Kidney (tissue), 14 donors: Measurements from ENCODE around the gene CHRNB2. TPM values are rescaled to one million over a fixed set of nuclear protein-coding genes. Genes with fewer than 3 reads are reported as not detected.
"Not testable (repeated sequence)": the region's sequence is repeated elsewhere in the genome, so short reads cannot be mapped to it uniquely, and the experiment has no call there.

Source experiments
- DNase-seq, 5 donors: peaks; one replicate each; pipeline ENCODE4 v3.0.0-alpha.2; 2013 to 2020
- FAIRE-seq: peaks from 2 replicates; lab custom pipeline; 2012; peaks lifted over from hg19 to GRCh38; lab: Jason Lieb, UNC
- H3K27ac ChIP-seq, 2 donors: one replicate each; pipeline ENCODE4 v1.7.0; 2013; ENCODE audit warnings: low read depth in 2 of 2, low read length in 2 of 2, inconsistent platforms in 1 of 2
- H3K27me3 ChIP-seq: one replicate; pipeline ENCODE4 v1.7.1; 2013; ENCODE audit warnings: low read length, inconsistent platforms; ENCODE audit not compliant: control insufficient read depth, insufficient read depth
- H3K36me3 ChIP-seq, 3 donors: one replicate each; pipeline versions ENCODE4 v1.7.0 to v1.7.1; 2013; ENCODE audit warnings: low read length in 3 of 3, control low read depth in 1 of 3, inconsistent platforms in 1 of 3; ENCODE audit not compliant: insufficient read depth in 3 of 3, control insufficient read depth in 2 of 3
- H3K4me1 ChIP-seq, 3 donors: one replicate each; pipeline versions ENCODE4 v1.7.0 to v1.7.1; 2013; ENCODE audit warnings: low read length in 3 of 3, inconsistent platforms in 1 of 3, low read depth in 1 of 3; ENCODE audit not compliant: control insufficient read depth in 2 of 3, insufficient read depth in 2 of 3
- H3K4me3 ChIP-seq, 3 donors: one replicate each; pipeline versions ENCODE4 v1.7.0 to v1.8.1; 2013; ENCODE audit warnings: low read length in 3 of 3, control low read depth in 1 of 3, inconsistent platforms in 1 of 3
- H3K9ac ChIP-seq, 3 donors: one replicate each; pipeline versions ENCODE4 v1.7.0 to v1.7.1; 2013; ENCODE audit warnings: low read length in 3 of 3, control low read depth in 1 of 3, inconsistent platforms in 1 of 3
- H3K9me3 ChIP-seq, 3 donors: one replicate each; pipeline versions ENCODE4 v1.7.0 to v1.7.1; 2013; ENCODE audit warnings: low read length in 3 of 3, control low read depth in 1 of 3, inconsistent platforms in 1 of 3; ENCODE audit not compliant: control insufficient read depth in 2 of 3, insufficient read depth in 1 of 3
- intact Hi-C: fragments of 100-400 bp; cut with DNase I; formaldehyde crosslinking; loops from one replicate; pipeline ENCODE4 v1.11.1; 2022
- polyA plus RNA-seq: library from polyadenylated mRNA; stranded (reverse); fragments of 350-450 nt; fragmentation: Illumina TruSeq; extraction: RNeasy Lipid Tissue Mini Kit (QIAGEN cat#74804); gene quantifications from one replicate; pipeline ENCODE4 v1.2.3, GENCODE V29; 2014; ENCODE audit warnings: low read depth, low replicate concordance; ENCODE audit not compliant: insufficient read depth
- total RNA-seq: library from RNA; stranded (reverse); fragmentation: NEBNext Ultra II Directional; extraction: Animal tissue kit (Norgen Biotek cat#: 25700); gene quantifications from one replicate; pipeline ENCODE4 v1.2.1, GENCODE V29; 2021
- TF ChIP-seq, protein P1 (sequence below): IDR thresholded peaks from 3 replicates; pipeline ENCODE4 v1.5.1; 2012; ENCODE audit warnings: mild to moderate bottlenecking, moderate library complexity, borderline replicate concordance; ENCODE audit not compliant: insufficient read depth; ENCODE audit errors: extremely low read depth
- donor health status: control.
- donor health status: control.
- donor health status: control.
- donor health status: control.
- donor health status: control.
- donor health status: DM: yes; HTN: yes; CAD: no.
- donor health status: Normal renal cell carcinoma (clear cell type).

CHRNB2 gene
- total and polyA plus RNA-seq, 2 donors from 2014 or later: 0.60 TPM; not detected in 1

DNA sequence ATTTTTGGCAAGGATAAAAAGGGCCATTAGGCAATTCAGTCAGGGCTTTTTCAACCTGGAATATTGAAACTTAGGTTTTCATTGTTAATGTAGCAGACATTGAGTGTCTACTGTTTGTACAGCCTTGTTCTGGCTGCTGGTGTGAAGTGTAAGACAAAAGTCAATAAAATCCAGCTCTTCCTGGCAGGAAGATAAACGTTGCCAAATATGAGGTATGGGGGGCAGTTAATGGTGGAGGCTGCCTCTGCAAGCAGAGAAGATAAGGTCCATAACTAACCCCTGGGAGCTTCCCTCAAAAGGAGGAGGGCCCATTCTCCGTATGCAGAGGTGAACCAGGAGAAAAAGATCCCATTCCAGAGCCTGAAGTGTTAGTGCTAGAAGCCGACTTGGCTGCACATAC is 45.9 kb upstream of the CHRNB2 start:
- TF ChIP-seq, protein P1, sequence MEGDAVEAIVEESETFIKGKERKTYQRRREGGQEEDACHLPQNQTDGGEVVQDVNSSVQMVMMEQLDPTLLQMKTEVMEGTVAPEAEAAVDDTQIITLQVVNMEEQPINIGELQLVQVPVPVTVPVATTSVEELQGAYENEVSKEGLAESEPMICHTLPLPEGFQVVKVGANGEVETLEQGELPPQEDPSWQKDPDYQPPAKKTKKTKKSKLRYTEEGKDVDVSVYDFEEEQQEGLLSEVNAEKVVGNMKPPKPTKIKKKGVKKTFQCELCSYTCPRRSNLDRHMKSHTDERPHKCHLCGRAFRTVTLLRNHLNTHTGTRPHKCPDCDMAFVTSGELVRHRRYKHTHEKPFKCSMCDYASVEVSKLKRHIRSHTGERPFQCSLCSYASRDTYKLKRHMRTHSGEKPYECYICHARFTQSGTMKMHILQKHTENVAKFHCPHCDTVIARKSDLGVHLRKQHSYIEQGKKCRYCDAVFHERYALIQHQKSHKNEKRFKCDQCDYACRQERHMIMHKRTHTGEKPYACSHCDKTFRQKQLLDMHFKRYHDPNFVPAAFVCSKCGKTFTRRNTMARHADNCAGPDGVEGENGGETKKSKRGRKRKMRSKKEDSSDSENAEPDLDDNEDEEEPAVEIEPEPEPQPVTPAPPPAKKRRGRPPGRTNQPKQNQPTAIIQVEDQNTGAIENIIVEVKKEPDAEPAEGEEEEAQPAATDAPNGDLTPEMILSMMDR: no peak
- Histone ChIP-seq H3K4me1 (peaks cover 0 to 3% (median 0%) of the 10 kb centered on the region in 3 donors), H3K36me3 (no peaks in the 10 kb centered on the region), H3K4me3 (no peak overlapping the region), H3K9ac (no peak overlapping the region), H3K27me3 (no peaks in the 10 kb centered on the region), H3K27ac (no peak overlapping the region), H3K9me3 (no peaks in the 10 kb centered on the region)
- no peak for DNase-seq
- no peak for FAIRE-seq
- intact Hi-C loops: no loop called here

DNA sequence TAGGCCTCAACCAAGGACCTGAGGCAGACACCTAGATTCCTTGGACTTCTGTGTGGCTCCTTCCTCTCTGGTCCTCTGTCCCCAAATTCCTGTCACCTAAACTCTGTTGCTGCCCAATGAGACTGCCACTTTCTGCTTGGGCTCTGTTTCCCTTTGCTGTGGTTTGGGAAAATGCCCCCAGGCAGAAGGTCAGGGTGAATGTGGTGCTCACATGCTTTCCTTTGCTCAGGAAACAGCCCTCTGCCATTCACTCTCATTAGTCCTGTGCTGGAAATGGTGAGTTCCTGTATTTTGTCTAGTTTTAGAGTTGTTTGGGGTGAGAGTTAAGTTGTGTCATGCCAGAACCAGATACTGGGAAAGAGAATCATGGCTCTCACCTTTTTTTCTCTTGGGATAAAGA is 42.7 kb upstream of the CHRNB2 start:
- Histone ChIP-seq H3K4me3 (no peak overlapping the region), H3K9me3 (no peaks in the 10 kb centered on the region), H3K9ac (no peak overlapping the region), H3K27me3 (no peaks in the 10 kb centered on the region), H3K36me3 (no peaks in the 10 kb centered on the region), H3K27ac (peak overlapping the region in 1 of 2 donors; percentile 28), H3K4me1 (peaks cover 0 to 1% (median 0%) of the 10 kb centered on the region in 3 donors)
- DNase-seq: no peak
- TF ChIP-seq, protein P1: no peak
- intact Hi-C loops: no loop called here
- FAIRE-seq: no peak

DNA sequence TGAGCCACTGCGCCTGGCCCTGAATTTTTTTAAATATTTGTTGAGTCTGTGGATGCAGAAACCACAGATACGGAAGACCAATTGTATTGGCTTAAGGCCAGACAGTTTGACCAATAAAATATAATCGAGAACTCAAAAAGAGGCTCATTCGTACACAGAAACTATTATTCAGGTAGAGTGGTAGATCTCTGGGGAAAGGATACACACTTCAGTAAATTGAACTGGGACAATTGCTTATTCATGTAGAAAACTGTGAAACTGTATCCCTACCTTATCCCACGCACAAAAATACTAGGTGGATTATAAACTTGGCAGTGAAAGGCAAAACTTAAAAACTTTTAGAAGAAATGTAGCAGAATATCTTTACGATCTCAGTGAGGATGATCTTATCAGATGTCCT is 40.4 kb upstream of the CHRNB2 start:
- H3K4me3 ChIP-seq: no peak overlapping the region
- FAIRE-seq (no peak), DNase-seq (no peak)
- H3K27ac ChIP-seq: no peak overlapping the region
- no peaks in the 10 kb centered on the region for H3K4me1 ChIP-seq
- intact Hi-C loops: no loop called here
- H3K36me3 ChIP-seq: no peaks in the 10 kb centered on the region
- TF ChIP-seq, protein P1: no peak
- no peak overlapping the region for H3K9ac ChIP-seq
- H3K9me3 ChIP-seq: no peaks in the 10 kb centered on the region
- no peaks in the 10 kb centered on the region for H3K27me3 ChIP-seq

DNA sequence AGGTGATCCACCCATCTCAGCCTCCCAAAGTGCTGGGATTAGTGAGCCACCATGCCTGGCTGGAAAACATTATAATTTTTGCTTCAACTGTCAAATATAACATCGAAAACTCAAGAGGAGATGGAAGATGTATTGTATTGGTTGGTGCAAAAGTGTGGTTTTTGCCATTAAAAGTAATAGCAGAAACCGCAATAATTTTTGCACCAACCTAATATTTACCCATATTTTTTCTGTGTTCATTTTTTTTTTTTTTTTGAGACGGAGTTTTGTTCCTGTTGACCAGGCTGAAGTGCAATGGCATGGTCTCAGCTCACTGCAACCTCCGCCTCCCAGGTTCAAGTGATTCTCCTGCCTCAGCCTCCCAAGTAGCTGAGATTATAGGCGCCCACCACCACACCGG is 38.3 kb upstream of the CHRNB2 start:
- DNase-seq: no peak
- no peak for FAIRE-seq
- no peaks in the 10 kb centered on the region for H3K9me3 ChIP-seq
- H3K27me3 ChIP-seq: no peaks in the 10 kb centered on the region
- TF ChIP-seq, protein P1: no peak
- no peak overlapping the region for H3K27ac ChIP-seq
- H3K36me3 ChIP-seq: no peaks in the 10 kb centered on the region
- intact Hi-C loops: no loop called here
- no peak overlapping the region for H3K9ac ChIP-seq
- no peak overlapping the region for H3K4me3 ChIP-seq
- H3K4me1 ChIP-seq: no peaks in the 10 kb centered on the region

DNA sequence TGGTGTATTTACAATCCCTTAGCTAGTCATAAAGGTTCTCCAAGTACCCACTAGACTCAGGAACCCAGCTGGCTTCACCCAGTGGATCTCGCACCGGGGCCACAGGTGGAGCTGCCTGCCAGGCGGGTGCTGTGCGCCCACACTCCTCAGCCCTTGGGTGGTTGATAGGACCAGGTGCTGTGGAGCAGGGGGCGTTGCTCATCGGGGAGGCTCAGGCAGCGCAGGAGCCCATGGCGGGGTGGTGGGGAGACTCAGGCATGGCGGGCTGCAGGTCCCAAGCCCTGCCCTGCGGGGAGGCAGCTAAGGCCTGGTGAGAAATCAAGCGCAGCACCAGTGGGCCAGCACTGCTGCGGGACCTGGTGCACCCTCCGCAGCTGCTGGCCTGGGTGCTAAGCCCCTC is 35.6 kb upstream of the CHRNB2 start:
- H3K27ac ChIP-seq, intact Hi-C loops, H3K9me3 ChIP-seq, H3K27me3 ChIP-seq, H3K36me3 ChIP-seq, DNase-seq, H3K9ac ChIP-seq, H3K4me3 ChIP-seq, FAIRE-seq, H3K4me1 ChIP-seq: not testable (repeated sequence)
